ENCODE data around the gene ZNF823. TPM values are rescaled to one million over a fixed set of nuclear protein-coding genes. Genes with fewer than 3 reads are reported as not detected.

The ZNF823 gene
- polyA plus RNA-seq, 2 of the 4 experiments (the other 2 are of a cell fraction), result 2.9 to 3.7 TPM

GRCh38 chr19:11673608-11674041 lies 65.1 kb downstream of the ZNF823 start:
- ChIA-PET CTCF (no interaction called here), POLR2A (no interaction called here)
- 0% methylated on average over 8 of the region's 14 CpGs for WGBS (ENCODE audit: missing lambda C conversion rate)
- no peak for FAIRE-seq
- Histone ChIP-seq H3K4me3 (no peak overlapping the region), H3K27ac (no peak overlapping the region), H3K4me1 (no peaks in the 10 kb centered on the region), H3K4me2 (no peak overlapping the region), H3K9me3 (no peaks in the 10 kb centered on the region; the same call in 2 of the 3 replicates)
- peak in 1 of 2 experiments; percentile 21 for DNase-seq (ENCODE audit: low read depth in 1 of 2, low spot score in 1 of 2)
- no peak for ATAC-seq
- TF ChIP-seq RAD21 (conservative IDR thresholded peaks at IDR 0.05 in 1 of 2, IDR thresholded peaks at IDR 0.05 in 1 of 2), result peak in 1 of 2 experiments; percentile 40; a peak in 2 of 5 replicates
- TF ChIP-seq NPAS2 (CRISPR knock-in tag; IDR thresholded peaks at IDR 0.05; ENCODE audit: borderline replicate concordance), result no peak

Small RNA genes lying within 50 kb of the gene (small RNA-seq; reads per million reads assigned to genes)
- 0 reads per million in 6 experiments for gene ZNF833P

Other genes starting within 250 kb of the ZNF823 start
- gene ZNF653, start 233.1 kb downstream of the ZNF823 start, polyA plus RNA-seq (2011; rRNA removed), result 2.9 and 3.8 TPM in 2 replicates
- 2.9 to 4.2 TPM (median 3.8 TPM) in 3 replicates for gene ZNF653, start 233.1 kb downstream of the ZNF823 start, polyA plus RNA-seq (2017; fragmentation: RNase III; extraction: RNeasy Plus Mini Kit Qiagen cat#74134 plus additional on column Dnase treatment)
- 29.7 and 36.6 TPM in 2 replicates for gene ECSIT, start 209.8 kb downstream of the ZNF823 start, polyA plus RNA-seq (2011; rRNA removed)
- gene ECSIT, start 209.8 kb downstream of the ZNF823 start, polyA plus RNA-seq (2017; fragmentation: RNase III; extraction: RNeasy Plus Mini Kit Qiagen cat#74134 plus additional on column Dnase treatment), result 23.0 to 24.4 TPM (median 23.8 TPM) in 3 replicates
- 0.62 and 0.89 TPM in 2 replicates for gene CNN1, start 200.1 kb downstream of the ZNF823 start, polyA plus RNA-seq (2011; rRNA removed)
- gene CNN1, start 200.1 kb downstream of the ZNF823 start, polyA plus RNA-seq (2017; fragmentation: RNase III; extraction: RNeasy Plus Mini Kit Qiagen cat#74134 plus additional on column Dnase treatment), result 0.96 to 1.0 TPM (median 1.00 TPM) in 3 replicates
- gene ELOF1, start 179.7 kb downstream of the ZNF823 start, polyA plus RNA-seq (2011; rRNA removed), result 34.4 and 47.9 TPM in 2 replicates
- 91.5 to 97.3 TPM (median 92.7 TPM) in 3 replicates for gene ELOF1, start 179.7 kb downstream of the ZNF823 start, polyA plus RNA-seq (2017; fragmentation: RNase III; extraction: RNeasy Plus Mini Kit Qiagen cat#74134 plus additional on column Dnase treatment)
- gene ACP5, start 161.3 kb downstream of the ZNF823 start, polyA plus RNA-seq (2011; rRNA removed), result 0.05 TPM in 1 of 2 replicates, not detected in the other
- gene ACP5, start 161.3 kb downstream of the ZNF823 start, polyA plus RNA-seq (2017; fragmentation: RNase III; extraction: RNeasy Plus Mini Kit Qiagen cat#74134 plus additional on column Dnase treatment), result not detected in 3 replicates
- gene ZNF627, start 141.5 kb downstream of the ZNF823 start, polyA plus RNA-seq (2011; rRNA removed), result 7.5 and 8.3 TPM in 2 replicates
- gene ZNF627, start 141.5 kb downstream of the ZNF823 start, polyA plus RNA-seq (2017; fragmentation: RNase III; extraction: RNeasy Plus Mini Kit Qiagen cat#74134 plus additional on column Dnase treatment), result 3.7 to 4.5 TPM (median 4.3 TPM) in 3 replicates
- gene ZNF441, start 28.1 kb upstream of the ZNF823 start, polyA plus RNA-seq (2011; rRNA removed), result 0.01 TPM in 1 of 2 replicates, not detected in the other
- gene ZNF441, start 28.1 kb upstream of the ZNF823 start, polyA plus RNA-seq (2017; fragmentation: RNase III; extraction: RNeasy Plus Mini Kit Qiagen cat#74134 plus additional on column Dnase treatment), result 0.01 TPM in 1 of 3 replicates, not detected in the others
- not detected in 2 replicates for gene ZNF491, start 59.6 kb upstream of the ZNF823 start, polyA plus RNA-seq (2011; rRNA removed)
- gene ZNF491, start 59.6 kb upstream of the ZNF823 start, polyA plus RNA-seq (2017; fragmentation: RNase III; extraction: RNeasy Plus Mini Kit Qiagen cat#74134 plus additional on column Dnase treatment), result not detected in 3 replicates
- not detected in 2 replicates for gene ZNF440, start 75.3 kb upstream of the ZNF823 start, polyA plus RNA-seq (2011; rRNA removed)
- gene ZNF440, start 75.3 kb upstream of the ZNF823 start, polyA plus RNA-seq (2017; fragmentation: RNase III; extraction: RNeasy Plus Mini Kit Qiagen cat#74134 plus additional on column Dnase treatment), result 0.03 to 0.04 TPM in 2 of 3 replicates, not detected in the other
- not detected in 2 replicates for gene ZNF439, start 109.8 kb upstream of the ZNF823 start, polyA plus RNA-seq (2011; rRNA removed)
- gene ZNF439, start 109.8 kb upstream of the ZNF823 start, polyA plus RNA-seq (2017; fragmentation: RNase III; extraction: RNeasy Plus Mini Kit Qiagen cat#74134 plus additional on column Dnase treatment), result not detected in 3 replicates
- gene ZNF69, start 148.8 kb upstream of the ZNF823 start, polyA plus RNA-seq (2011; rRNA removed), result not detected in 2 replicates
- not detected in 3 replicates for gene ZNF69, start 148.8 kb upstream of the ZNF823 start, polyA plus RNA-seq (2017; fragmentation: RNase III; extraction: RNeasy Plus Mini Kit Qiagen cat#74134 plus additional on column Dnase treatment)
- gene ZNF700, start 186.2 kb upstream of the ZNF823 start, polyA plus RNA-seq (2011; rRNA removed), result 0.37 and 0.43 TPM in 2 replicates
- gene ZNF700, start 186.2 kb upstream of the ZNF823 start, polyA plus RNA-seq (2017; fragmentation: RNase III; extraction: RNeasy Plus Mini Kit Qiagen cat#74134 plus additional on column Dnase treatment), result 0.30 to 0.37 TPM (median 0.33 TPM) in 3 replicates
- not detected in 2 replicates for gene ZNF763, start 226.1 kb upstream of the ZNF823 start, polyA plus RNA-seq (2011; rRNA removed)
- not detected in 3 replicates for gene ZNF763, start 226.1 kb upstream of the ZNF823 start, polyA plus RNA-seq (2017; fragmentation: RNase III; extraction: RNeasy Plus Mini Kit Qiagen cat#74134 plus additional on column Dnase treatment)

All from A549 (cell line).